K562 (cell line): Measurements from ENCODE around the gene IL1RN. TPM values are rescaled to one million over a fixed set of nuclear protein-coding genes. Genes with fewer than 3 reads are reported as not detected.

Experiments used
- ATF1 ChIP-seq, 2 experiments: fragments of 450-650 bp in 1 of 2; IDR thresholded peaks; 2 replicates each; pipeline ENCODE4 v1.6.1; 2016; ENCODE audit warnings: missing compliant biosample characterization in 1 of 2, missing genetic modification characterization in 1 of 2
- CHCHD3 ChIP-seq: fragments of 250-450 bp; sonication (Bioruptor Pico); IDR thresholded peaks from 2 replicates; pipeline ENCODE4 v2.1.2; 2022; ENCODE audit warnings: mild to moderate bottlenecking
- ESRRA ChIP-seq: fragments of 450-650 bp; IDR thresholded peaks from 2 replicates; pipeline ENCODE4 v1.6.1; 2014; ENCODE audit warnings: low read depth, mild to moderate bottlenecking, moderate library complexity, borderline replicate concordance
- FOXP4 ChIP-seq: sonication (generic); formaldehyde crosslinking; IDR thresholded peaks from 2 replicates; pipeline ENCODE4 v1.8.0; 2022; ENCODE audit warnings: mild to moderate bottlenecking, missing genetic modification reagents, borderline replicate concordance
- GATA2 ChIP-seq: sonication (generic); formaldehyde crosslinking; IDR thresholded peaks from 2 replicates; pipeline ENCODE4 v1.4.0; 2020; ENCODE audit warnings: mild to moderate bottlenecking, missing genetic modification reagents
- HMGN3 ChIP-seq: IDR thresholded peaks from 2 replicates; pipeline ENCODE4 v1.6.1; 2011; ENCODE audit warnings: borderline replicate concordance, low read depth, mild to moderate bottlenecking, mixed read lengths, low read length; ENCODE audit not compliant: insufficient read length; ENCODE audit errors: extremely low read depth
- MCM5 ChIP-seq: fragments of 450-650 bp; IDR thresholded peaks from 2 replicates; pipeline ENCODE4 v1.6.1; 2016; ENCODE audit warnings: low read depth
- MYNN ChIP-seq, 2 experiments: sonication (generic); formaldehyde crosslinking in 1 of 2; IDR thresholded peaks; 2 replicates each; pipeline versions ENCODE4 v1.5.0 to v1.6.1; 2016 to 2020; ENCODE audit warnings: antibody characterized with exemption in 1 of 2, missing genetic modification reagents in 1 of 2
- POLR2H ChIP-seq: IDR thresholded peaks from 2 replicates; pipeline ENCODE4 v1.6.1; 2016; ENCODE audit warnings: missing genetic modification characterization, low read depth, mild to moderate bottlenecking, control low read depth, missing compliant biosample characterization, moderate library complexity
- RREB1 ChIP-seq: fragments of 250-450 bp; sonication (Bioruptor Pico); IDR thresholded peaks from 2 replicates; pipeline ENCODE4 v1.4.0; 2020
- SLC30A9 ChIP-seq: fragments of 250-450 bp; sonication (Bioruptor Pico); IDR thresholded peaks from 2 replicates; pipeline ENCODE4 v1.8.0; 2022; ENCODE audit warnings: mild to moderate bottlenecking, moderate library complexity
- SMARCE1 ChIP-seq: fragments of 450-650 bp; IDR thresholded peaks from 2 replicates; pipeline ENCODE4 v1.7.1; 2016; ENCODE audit warnings: mild to moderate bottlenecking
- TBL1XR1 ChIP-seq, 2 experiments: IDR thresholded peaks; 2 replicates each; pipeline ENCODE4 v1.6.1; 2012; ENCODE audit warnings: improper control_type of control experiment in 2 of 2, low read length in 2 of 2, mild to moderate bottlenecking in 1 of 2
- TRIM28 ChIP-seq: fragments of 450-650 bp; IDR thresholded peaks from 2 replicates; pipeline ENCODE4 v1.6.1; 2017
- ZFX ChIP-seq: sonication (generic); formaldehyde crosslinking; IDR thresholded peaks from 2 replicates; pipeline ENCODE4 v1.8.0; 2022; ENCODE audit warnings: mild to moderate bottlenecking, missing genetic modification reagents, moderate library complexity
- ZNF140 ChIP-seq: fragments of 250-450 bp; sonication (Bioruptor Pico); IDR thresholded peaks from 2 replicates; pipeline ENCODE4 v1.8.0; 2021; ENCODE audit warnings: moderate library complexity, mild to moderate bottlenecking, inconsistent platforms
- ZNF512 ChIP-seq: IDR thresholded peaks from 2 replicates; pipeline ENCODE4 v1.6.1; 2016; ENCODE audit warnings: missing genetic modification characterization, missing compliant biosample characterization
- ZNF695 ChIP-seq: fragments of 450-650 bp; formaldehyde crosslinking; IDR thresholded peaks from 2 replicates; pipeline ENCODE4 v1.4.0; 2020; ENCODE audit warnings: mild to moderate bottlenecking, moderate library complexity
- polyA plus RNA-seq, 8 experiments: library from polyadenylated mRNA; depleted of rRNA in 4 of 8; stranded (reverse) in 5 of 8; unstranded in 3 of 8; fragments of >200 nt; fragmentation: Nextera tagmentation in 2 of 8; fragmentation: Illumina TruSeq in 1 of 8; extraction: Ambion mirVana in 2 of 8; extraction: Trizol in 1 of 8; gene quantifications; 2 replicates each; pipeline versions ENCODE4 v1.2.1 to v1.2.3, GENCODE V29; 2011 to 2014; ENCODE audit warnings: inconsistent platforms in 1 of 8, missing spikeins in 1 of 8
- total RNA-seq, 7 experiments: library from RNA; depleted of rRNA in 6 of 7; stranded (reverse); fragments of >200 nt in 6 of 7; fragmentation: Illumina TruSeq in 2 of 7; extraction: Trizol in 2 of 7; gene quantifications; 2 replicates each; pipeline versions ENCODE4 v1.2.1 to v1.2.3, GENCODE V29; 2011 to 2021; ENCODE audit warnings: low replicate concordance in 1 of 7

IL1RN gene
- total and polyA plus RNA-seq, 9 of the 15 experiments (the other 6 are each of a cell fraction or from before 2014, with no cell fraction given), result 0.13 TPM; not detected in 8

- no peak for TF ChIP-seq CHCHD3 (CRISPR knock-in tag)
- TF ChIP-seq GATA2 (CRISPR knock-in tag), result peak; percentile 50; the same call in 1 of the 2 replicates
- TF ChIP-seq FOXP4 (CRISPR knock-in tag), result peak; percentile 23; the same call in 1 of the 2 replicates
- TF ChIP-seq ZNF140 (CRISPR knock-in tag), result no peak
- peak; percentile 37; the same call in 1 of the 2 replicates for TF ChIP-seq SMARCE1
- no peak for TF ChIP-seq RREB1 (CRISPR knock-in tag)
- TF ChIP-seq ZNF695, result no peak
- no peak for TF ChIP-seq ATF1 (CRISPR knock-in tag; IDR thresholded peaks at IDR 0.05)
- peak; percentile 53; the same call in 1 of the 2 replicates for TF ChIP-seq ATF1 (tag; IDR thresholded peaks at IDR 0.05)
- TF ChIP-seq ESRRA, result peak; percentile 35; the same call in 1 of the 2 replicates
- peak; percentile 61; the same call in 1 of the 2 replicates for TF ChIP-seq MYNN (IDR thresholded peaks at IDR 0.05)
- TF ChIP-seq MYNN (CRISPR knock-in tag; IDR thresholded peaks at IDR 0.05), result no peak
- peak; percentile 69 for TF ChIP-seq POLR2H
- TF ChIP-seq TBL1XR1 (IDR thresholded peaks at IDR 0.05; ENCODE audit: low read length in 2 of 2), result no peak; a peak in 1 of 4 replicates
- peak; percentile 91 for TF ChIP-seq ZFX (CRISPR knock-in tag)
- no peak for TF ChIP-seq ZNF512 (tag)
- TF ChIP-seq SLC30A9 (CRISPR knock-in tag), result no peak
- 0 out of 2 replicates have a peak, but pooled peaks have one; percentile 33 for TF ChIP-seq TRIM28
- TF ChIP-seq HMGN3, result peak; percentile 46
- no peak for TF ChIP-seq MCM5
Observed at GRCh38 chr2:113173542-113174375, 46.4 kb downstream of the IL1RN start, which contains the start of gene PSD4 (continued).
